NCI-H1105 (cell line): ENCODE results near the gene CISD3.

Source experiments
- DNase-seq: peaks from one replicate; lab custom pipeline; 2025; lab: John Stamatoyannopoulos, UW

The CISD3 gene, protein sequence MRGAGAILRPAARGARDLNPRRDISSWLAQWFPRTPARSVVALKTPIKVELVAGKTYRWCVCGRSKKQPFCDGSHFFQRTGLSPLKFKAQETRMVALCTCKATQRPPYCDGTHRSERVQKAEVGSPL

GRCh38 chr17:38729886-38730525 is at the start of gene CISD3:
TSS of gene CISD3 (plus strand) at chr17:38730341. CDS start at chr17:38730359, 18 bp downstream.
- DNase-seq, result peak; percentile 74

DNA sequence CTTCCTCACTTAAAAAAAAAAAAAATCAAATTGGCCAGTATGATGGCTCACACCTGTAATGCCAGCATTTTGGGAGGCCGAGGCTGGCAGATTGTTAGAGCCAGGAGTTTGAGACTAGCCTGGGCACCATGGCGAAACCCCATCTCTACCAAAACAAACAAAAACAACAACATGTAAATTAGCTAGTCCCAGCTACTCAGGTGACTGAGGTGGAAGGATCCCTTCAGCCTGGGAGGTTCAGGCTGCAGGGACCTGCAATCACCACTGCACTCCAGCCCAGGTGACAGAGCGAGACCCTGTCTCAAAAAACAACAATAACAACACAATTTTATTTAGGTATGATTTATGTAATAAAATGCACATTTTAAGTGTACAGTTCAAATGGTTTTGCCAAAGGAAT is 49.0 kb upstream of the CISD3 start:
- no peak for DNase-seq

GRCh38 chr17:38685491-38685890 is 44.6 kb upstream of the CISD3 start:
- DNase-seq, result no peak

GRCh38 chr17:38687286-38687685 is 42.9 kb upstream of the CISD3 start:
- DNase-seq, result no peak

- no peak for DNase-seq
Measured at GRCh38 chr17:38690386-38690785, 39.8 kb upstream of the CISD3 start.

GRCh38 chr17:38691154-38691553 is 39.0 kb upstream of the CISD3 start:
- DNase-seq, result no peak

GRCh38 chr17:38693700-38694329 is 36.3 kb upstream of the CISD3 start:
- DNase-seq, result no peak

DNA sequence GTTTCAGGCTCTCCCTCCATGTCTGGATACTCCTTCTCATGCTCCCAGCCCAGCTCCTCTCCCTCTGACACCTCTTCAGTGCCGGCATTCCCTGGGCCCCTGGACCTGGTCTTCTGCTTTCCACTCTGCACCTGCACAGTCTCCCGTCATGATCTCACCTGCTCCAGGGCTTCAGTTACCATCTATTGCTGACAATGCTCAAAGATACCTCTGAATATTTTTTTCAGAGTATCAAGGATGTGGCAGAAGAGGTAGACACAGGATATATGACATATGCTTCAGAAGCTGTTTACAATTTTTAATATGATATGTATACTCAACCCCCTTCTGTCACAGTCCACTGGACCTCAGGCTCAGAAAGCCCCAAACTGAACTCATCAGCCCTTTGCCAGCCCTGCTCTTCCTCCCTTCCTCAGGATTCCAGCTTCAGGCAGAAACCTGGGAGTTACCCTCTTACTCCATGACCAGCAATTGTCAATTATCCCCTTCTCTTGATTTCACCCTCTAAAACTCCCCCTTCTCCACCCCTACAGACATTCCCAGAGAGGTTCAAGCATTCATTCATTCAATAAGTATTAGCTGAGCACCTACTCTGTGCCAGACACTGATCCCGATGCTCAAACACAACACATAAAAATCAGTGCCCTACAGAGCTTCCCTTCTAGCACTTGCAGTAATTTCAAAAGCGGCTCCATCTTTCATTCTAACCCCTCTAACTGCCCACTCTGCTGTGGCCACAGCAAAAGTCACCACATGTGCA is 32.9 kb upstream of the CISD3 start:
- no peak for DNase-seq

GRCh38 chr17:38698760-38699159 is 31.4 kb upstream of the CISD3 start:
- DNase-seq, result no peak

- DNase-seq, result no peak
Measured at GRCh38 chr17:38701504-38702165, 28.5 kb upstream of the CISD3 start.

DNA sequence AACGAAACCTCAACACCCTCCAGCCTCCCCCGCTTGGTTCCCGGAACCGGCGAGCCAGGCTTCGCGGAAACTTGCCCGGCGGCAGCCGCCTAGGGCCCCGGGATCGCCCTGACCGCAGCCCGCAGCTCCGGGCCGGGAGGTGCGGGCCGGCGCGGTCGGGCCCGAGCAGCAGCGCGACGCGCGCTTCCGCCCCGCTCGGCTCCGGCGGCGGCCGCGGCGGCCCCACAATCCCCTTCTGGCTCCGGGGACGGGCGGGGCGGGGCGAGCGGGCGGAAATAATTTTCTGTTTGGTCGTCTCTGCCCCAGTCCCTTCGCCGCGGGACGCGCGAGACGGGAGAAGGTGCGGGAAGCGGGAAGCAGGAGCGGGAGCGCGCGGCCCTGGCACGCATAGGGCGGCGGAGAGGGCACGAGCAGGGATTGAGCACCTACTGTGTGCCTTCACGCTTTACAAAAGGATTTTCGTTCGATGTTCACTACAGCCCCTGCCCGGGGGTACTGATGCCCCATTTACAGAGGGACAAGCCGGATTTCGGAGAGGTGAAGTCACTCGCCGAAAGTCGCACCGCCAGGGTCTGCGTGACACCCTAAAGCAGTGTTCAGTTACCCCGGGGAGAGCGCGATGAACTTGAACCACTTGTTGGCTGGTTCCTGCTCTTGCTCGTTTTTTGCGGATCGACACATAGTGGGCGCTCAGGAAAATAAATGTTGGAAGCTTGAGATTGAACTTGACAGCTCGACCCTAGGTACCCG is 27.8 kb upstream of the CISD3 start:
- peak; percentile 66 for DNase-seq

- no peak for DNase-seq
Measured at GRCh38 chr17:38702916-38703741, 27.0 kb upstream of the CISD3 start.

DNA sequence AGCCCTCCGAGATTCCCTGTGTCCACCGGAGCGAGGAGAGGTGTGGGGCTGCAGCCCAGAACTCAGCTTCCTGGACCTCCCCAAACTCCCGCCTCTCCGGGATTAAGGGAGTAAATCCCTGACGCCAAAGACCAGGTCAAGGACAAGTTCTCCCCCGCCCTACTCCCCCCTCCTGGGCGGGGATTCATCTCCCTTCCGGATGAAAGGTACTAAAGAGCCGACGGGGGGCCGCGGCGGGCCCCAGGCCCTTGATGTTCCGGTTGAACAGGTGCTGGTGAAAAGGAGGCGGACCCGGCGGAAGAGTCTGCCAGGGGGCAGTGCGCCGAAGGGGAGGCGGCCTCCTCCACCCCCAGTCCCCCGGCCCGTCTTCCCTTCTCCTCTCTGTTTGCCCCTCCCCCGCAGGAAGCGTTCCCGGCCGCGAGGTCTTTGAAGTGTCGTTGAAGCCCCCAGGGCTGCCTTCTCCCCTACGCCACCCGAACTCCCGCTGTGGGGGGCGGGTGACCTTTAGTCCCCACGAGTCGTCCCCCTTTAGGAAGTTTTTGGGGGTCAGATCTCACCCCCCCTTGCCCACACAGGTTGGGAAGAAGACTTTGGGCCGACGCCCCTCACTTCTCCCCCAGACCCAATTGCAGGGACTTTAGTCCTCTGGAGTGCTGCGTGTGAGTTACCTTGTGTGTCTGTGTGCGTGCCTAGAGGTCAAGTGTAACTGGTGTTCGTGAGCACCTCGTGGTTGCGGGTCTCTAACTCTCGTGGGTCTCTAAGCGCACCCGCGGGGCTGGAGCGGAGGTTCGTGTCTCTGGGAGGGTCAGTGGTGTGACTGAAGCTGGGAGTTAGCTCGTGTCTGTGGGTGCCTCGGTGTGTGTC is 26.2 kb upstream of the CISD3 start:
- peak; percentile 84 for DNase-seq

GRCh38 chr17:38704606-38705522 is 25.3 kb upstream of the CISD3 start, which contains the start of gene MLLT6:
TSS of gene MLLT6 (plus strand) at chr17:38705273. CDS start at chr17:38705633, 360 bp downstream.
- DNase-seq, result peak; percentile 69

DNA sequence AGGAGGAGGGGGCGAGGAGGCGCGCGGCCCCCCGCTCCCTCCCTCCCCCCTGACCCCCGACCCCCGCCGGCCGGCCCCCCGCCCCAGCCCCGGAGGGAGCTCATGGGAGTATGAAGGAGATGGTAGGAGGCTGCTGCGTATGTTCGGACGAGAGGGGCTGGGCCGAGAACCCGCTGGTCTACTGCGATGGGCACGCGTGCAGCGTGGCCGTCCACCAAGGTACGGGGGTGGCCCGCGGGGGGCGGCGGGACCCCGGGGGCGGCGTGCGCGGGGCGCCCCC is 24.7 kb upstream of the CISD3 start:
- DNase-seq, result no peak

GRCh38 chr17:38705803-38706504 is 24.2 kb upstream of the CISD3 start:
- DNase-seq, result peak; percentile 25

GRCh38 chr17:38706505-38707216 is 23.5 kb upstream of the CISD3 start:
- no peak for DNase-seq
